ENCODE data around the gene TMEM91.
A peak's percentile ranks its signal among the peaks of the same experiment; 100 is the strongest.

Gene TMEM91

DNA sequence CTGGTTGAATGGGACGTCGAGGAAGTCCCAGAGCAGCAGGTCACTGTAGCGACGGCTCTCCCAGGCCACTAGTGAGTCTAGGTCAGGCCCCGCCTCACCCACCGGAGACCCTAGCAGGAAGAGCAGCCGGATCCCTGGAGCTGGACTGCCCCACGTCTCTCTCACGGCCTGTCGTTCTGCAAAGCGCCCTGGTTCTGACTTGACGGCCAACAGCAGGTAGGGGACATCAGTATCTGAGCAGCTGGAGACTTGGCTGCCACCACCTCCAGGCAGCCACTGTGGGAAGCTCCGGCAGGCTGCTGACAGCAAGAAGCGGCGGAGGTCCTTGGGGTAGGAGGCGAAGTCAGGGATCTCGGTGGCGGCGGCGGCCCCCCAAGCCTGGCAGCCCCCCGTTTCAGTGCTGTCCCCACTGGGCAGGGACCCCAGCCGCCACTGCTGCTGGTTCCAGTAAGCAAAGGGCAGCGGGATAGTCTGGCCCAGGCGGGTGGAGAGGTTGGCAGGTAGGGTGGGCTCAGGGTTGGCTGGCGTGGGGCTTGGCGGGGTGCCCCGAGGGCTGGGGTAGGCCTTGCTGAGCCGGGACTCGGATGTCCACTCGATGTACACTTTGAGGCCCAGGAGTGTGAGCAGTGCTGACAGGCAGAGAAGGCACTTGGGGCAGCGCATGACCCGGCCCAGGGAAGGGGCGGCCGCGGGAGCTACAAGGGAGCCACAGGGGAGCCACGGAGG, 49.9 kb downstream of the TMEM91 start:
- DNase-seq (ENCODE audit: low read depth) = no peak
- no peak overlapping the region for H3K4me3 ChIP-seq (ENCODE audit: low read depth, low read length)

GRCh38 chr19:41426952-41427646, 50.8 kb downstream of the TMEM91 start, which contains the start of gene B3GNT8:
Gene B3GNT8 (minus strand): TSS chr19:41427374. CDS start chr19:41426778, 596 bp downstream.
- peak within 1 kb of the TSS; percentile 39 for H3K4me3 ChIP-seq (ENCODE audit: low read depth, low read length)
- DNase-seq (ENCODE audit: low read depth) = peak; percentile 30

DNA sequence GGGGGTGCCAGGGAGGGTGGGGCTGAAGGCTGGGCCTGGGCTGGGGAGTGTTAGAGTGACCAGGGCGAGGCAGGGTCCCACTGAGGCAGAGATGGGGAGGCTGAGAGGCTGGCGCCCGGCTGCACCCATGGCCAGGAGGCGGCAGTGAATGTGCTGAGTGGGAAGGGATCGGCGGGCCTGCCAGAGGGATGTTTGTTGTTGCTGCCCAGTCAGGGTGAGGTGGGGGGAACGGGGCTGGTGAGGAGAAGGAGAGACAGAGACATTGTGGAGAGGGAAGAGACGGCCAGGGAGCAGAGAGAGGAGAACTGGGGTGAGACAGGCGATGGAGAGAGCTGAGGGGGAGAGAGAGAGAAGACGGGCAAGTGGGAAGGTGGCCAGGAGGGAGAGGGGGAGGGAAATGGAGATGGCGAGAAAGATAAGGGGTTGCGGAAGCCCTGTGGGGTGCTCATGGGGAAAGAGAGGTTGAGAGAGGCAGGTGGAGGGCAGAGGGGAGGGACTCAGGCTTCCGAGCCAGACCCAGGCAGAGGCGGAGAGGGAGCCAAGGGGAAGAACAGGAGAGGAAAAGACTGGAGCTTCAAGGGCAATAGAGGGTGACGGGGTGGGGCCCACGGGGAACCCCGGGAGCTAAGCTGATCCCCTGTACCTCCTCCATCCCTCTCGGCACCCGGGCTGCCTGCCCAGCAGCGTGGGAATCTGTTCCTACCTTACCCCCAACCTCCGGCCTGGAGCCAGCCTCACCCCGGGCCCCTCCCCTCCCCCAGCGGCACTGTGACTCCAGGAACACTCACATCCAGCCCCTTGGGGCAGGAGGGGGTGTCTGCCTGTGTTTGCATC, 51.5 kb downstream of the TMEM91 start:
- no peak for DNase-seq (ENCODE audit: low read depth)

GRCh38 chr19:41428481-41428859, 52.1 kb downstream of the TMEM91 start:
- DNase-seq (ENCODE audit: low read depth) = no peak
- peak overlapping the region; percentile 39 for H3K4me3 ChIP-seq (ENCODE audit: low read depth, low read length)

More for the DNA sequence above, 51.5 kb downstream of the TMEM91 start:
- H3K4me3 ChIP-seq (ENCODE audit: low read depth, low read length) = peak overlapping the region; percentile 39

DNA sequence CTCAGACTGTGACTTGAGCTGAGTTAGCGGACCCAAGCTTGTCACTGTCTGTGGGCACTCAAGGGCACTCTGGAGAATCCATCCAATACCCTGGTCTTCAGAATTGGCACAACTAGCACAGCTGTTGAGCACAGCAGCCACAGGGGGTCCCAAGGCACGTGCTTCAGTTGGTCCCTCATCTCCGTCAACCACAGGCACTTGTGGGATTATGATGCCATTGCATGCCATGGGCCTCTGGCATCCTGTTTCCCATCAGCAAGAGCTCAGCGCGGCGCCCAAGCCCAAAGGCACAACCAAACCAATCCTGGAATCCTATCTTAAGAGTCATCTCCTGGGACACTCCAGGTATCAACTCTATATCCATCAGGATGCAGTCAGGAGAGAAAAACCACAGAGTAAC, 54.6 kb downstream of the TMEM91 start:
- H3K4me3 ChIP-seq (ENCODE audit: low read depth, low read length) = no peak overlapping the region
- no peak for DNase-seq (ENCODE audit: low read depth)

DNA sequence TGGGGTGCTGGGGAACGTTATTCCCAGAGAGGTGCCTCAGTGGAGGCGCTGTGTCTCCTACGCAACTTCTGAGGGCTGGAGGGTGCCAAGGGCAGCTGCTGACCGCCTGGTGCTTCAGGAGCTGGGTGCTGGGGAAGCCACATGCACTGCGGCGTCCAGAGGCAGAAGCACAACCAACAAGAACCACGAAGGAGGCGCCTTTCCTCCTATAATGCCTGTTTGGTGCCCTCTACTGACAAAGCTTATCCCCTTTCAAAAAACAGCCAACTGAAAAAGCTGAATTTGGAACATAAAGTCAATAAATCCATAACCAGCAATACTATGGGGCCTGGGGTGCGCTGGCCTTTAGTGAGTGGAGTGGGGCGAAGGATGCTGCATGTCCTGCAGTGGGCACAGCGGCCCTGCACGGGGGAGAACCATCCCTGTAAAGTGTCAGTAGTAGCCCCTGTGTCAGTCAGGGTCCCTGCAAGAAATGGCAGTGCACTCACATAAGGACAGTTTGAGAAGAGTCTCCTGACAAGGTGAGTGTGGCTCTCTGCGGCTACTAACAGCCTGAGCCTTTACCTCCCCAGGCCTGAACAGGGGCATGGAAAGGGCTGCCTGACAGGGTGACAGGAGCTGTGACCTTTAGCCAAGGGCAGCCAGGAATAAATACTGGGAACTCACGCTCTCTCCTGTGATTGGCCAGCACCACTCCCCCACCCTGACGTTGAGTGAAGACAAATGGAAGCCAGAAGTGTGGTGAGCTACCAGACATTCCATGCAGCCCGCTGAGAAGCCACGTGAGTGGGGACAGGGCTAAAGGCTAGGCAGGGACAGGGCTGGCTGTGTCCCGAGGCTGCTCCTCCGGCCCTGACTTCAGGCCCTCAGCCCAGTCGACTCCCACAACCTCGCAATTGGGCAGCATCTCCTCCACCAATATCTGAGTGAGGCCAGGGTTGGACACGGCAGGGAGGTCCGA, 55.4 kb downstream of the TMEM91 start:
- DNase-seq (ENCODE audit: low read depth) = no peak
- H3K4me3 ChIP-seq (ENCODE audit: low read depth, low read length) = no peak overlapping the region

DNA sequence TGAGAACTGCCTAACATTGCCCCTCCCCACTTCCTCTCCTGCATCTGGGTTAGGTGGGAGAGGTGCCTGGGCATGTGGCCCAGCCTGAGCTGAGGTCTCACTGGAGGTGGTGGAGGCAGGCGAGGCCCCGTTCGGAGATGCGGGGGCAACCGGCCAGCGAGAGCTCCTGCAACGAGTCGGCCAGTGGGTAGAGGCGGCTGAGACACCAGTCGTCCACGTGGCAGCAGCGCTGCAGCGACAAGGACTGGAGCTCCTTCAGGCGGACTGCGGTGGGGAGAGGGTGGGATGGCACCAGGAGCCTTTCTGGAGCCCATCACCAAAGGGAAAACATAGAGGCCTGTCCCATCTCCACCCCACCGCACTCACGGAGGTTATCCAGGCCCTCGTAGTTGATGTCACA, 56.8 kb downstream of the TMEM91 start:
- DNase-seq (ENCODE audit: low read depth) = no peak
- no peak overlapping the region for H3K4me3 ChIP-seq (ENCODE audit: low read depth, low read length)
